Neural progenitor cell (in vitro differentiated cells): ENCODE data around the gene ULK3. TPM values are rescaled to one million over a fixed set of nuclear protein-coding genes. Genes with fewer than 3 reads are reported as not detected.

Experiments used
- DNase-seq: peaks from one replicate; pipeline ENCODE4 v3.0.0-alpha.2; 2016; ENCODE audit warnings: low spot score
- H2AFZ ChIP-seq: fragments of 200-600 bp; sonication (generic); replicated peaks from 2 replicates; pipeline ENCODE4 v1.6.1; 2016; ENCODE audit warnings: antibody characterized with exemption
- H3F3A ChIP-seq: fragments of 200-600 bp; sonication (generic); 2 replicates; pipeline ENCODE4 v1.6.1; 2016; ENCODE audit warnings: antibody characterized with exemption, low read depth
- H3K27ac ChIP-seq: fragments of 200-600 bp; sonication (generic); 2 replicates; pipeline ENCODE4 v1.5.1; 2016; ENCODE audit warnings: mild to moderate bottlenecking
- H3K27me3 ChIP-seq: fragments of 200-600 bp; sonication (generic); 2 replicates; pipeline ENCODE4 v1.6.1; 2016; ENCODE audit warnings: mild to moderate bottlenecking, moderate library complexity
- H3K36me3 ChIP-seq: fragments of 200-600 bp; sonication (generic); 2 replicates; pipeline ENCODE4 v1.5.1; 2016
- H3K4me1 ChIP-seq: fragments of 200-600 bp; sonication (generic); 2 replicates; pipeline ENCODE4 v1.6.1; 2016; ENCODE audit warnings: mixed run types
- H3K4me2 ChIP-seq: fragments of 200-600 bp; sonication (generic); 2 replicates; pipeline ENCODE4 v1.6.1; 2016
- H3K4me3 ChIP-seq: fragments of 200-600 bp; sonication (generic); 2 replicates; pipeline ENCODE4 v1.5.1; 2016
- H3K79me2 ChIP-seq: fragments of 200-600 bp; sonication (generic); 2 replicates; pipeline ENCODE4 v1.6.1; 2016; ENCODE audit warnings: low read depth
- H3K9ac ChIP-seq: fragments of 200-600 bp; sonication (generic); 2 replicates; pipeline ENCODE4 v1.6.1; 2016
- H3K9me3 ChIP-seq: fragments of 200-600 bp; sonication (generic); 2 replicates; pipeline ENCODE4 v1.5.1; 2016; ENCODE audit warnings: low read depth
- H4K20me1 ChIP-seq: fragments of 200-600 bp; sonication (generic); 2 replicates; pipeline ENCODE4 v1.6.1; 2016; ENCODE audit warnings: low read depth
- H3K27ac Mint-ChIP-seq: 3 replicates; pipeline ENCODE4 v1.8.0; 2021; ENCODE audit warnings: mixed read lengths
- H3K27me3 Mint-ChIP-seq: 2 replicates; pipeline ENCODE4 v1.8.0; 2022; ENCODE audit warnings: low read depth, mild to moderate bottlenecking, inconsistent platforms, moderate library complexity, mixed read lengths; ENCODE audit not compliant: insufficient read depth
- H3K36me3 Mint-ChIP-seq: 3 replicates; pipeline ENCODE4 v1.8.0; 2021; ENCODE audit warnings: mixed read lengths
- H3K4me1 Mint-ChIP-seq: 3 replicates; pipeline ENCODE4 v1.8.0; 2021; ENCODE audit warnings: mixed read lengths
- H3K4me3 Mint-ChIP-seq: 3 replicates; pipeline ENCODE4 v1.8.0; 2021; ENCODE audit warnings: mild to moderate bottlenecking, moderate library complexity, mixed read lengths
- H3K9me3 Mint-ChIP-seq: 3 replicates; pipeline ENCODE4 v1.8.0; 2020; ENCODE audit warnings: mixed read lengths
- EZH2 ChIP-seq: fragments of 200-600 bp; sonication (generic); IDR thresholded peaks from 2 replicates; pipeline ENCODE4 v1.6.1; 2017; ENCODE audit warnings: antibody characterized with exemption, mild to moderate bottlenecking, moderate library complexity
- EZH2phosphoT487 ChIP-seq: fragments of 200-600 bp; sonication (generic); IDR thresholded peaks from 2 replicates; pipeline ENCODE4 v1.6.1; 2017; ENCODE audit warnings: antibody characterized with exemption
- total RNA-seq: library from RNA; depleted of rRNA; stranded (reverse); fragments of >200 nt; gene quantifications from 2 replicates; pipeline ENCODE4 v1.2.3, GENCODE V29; 2015; ENCODE audit warnings: low replicate concordance
- TF ChIP-seq, protein P1 (sequence below): fragments of 200-600 bp; sonication (generic); IDR thresholded peaks from 2 replicates; pipeline ENCODE4 v1.5.1; 2017; ENCODE audit warnings: antibody characterized with exemption, mild to moderate bottlenecking

The ULK3 gene
- total RNA-seq, 1 donor from 2014 or later = 22.7 TPM

DNA sequence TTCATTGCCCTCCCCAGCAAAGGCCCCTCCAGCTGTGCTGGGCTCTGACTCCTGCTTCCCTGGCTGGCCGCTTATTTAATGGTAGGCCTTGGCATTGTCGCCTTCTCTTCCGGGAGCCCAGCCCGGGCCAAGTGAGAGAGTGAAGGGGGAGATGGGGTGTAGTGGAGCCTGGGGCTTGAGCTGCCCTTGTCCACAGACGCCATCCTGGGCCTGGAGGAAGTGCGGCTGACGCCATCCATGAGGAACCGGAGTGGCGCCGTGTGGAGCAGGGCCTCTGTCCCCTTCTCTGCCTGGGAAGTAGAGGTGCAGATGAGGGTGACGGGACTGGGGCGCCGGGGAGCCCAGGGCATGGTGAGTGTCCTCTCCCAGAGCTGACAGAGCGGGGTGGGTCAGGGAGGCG lies 27.0 kb downstream of the ULK3 start:
- no peak overlapping the region for H3K27ac ChIP-seq
- no peak for TF ChIP-seq EZH2
- no peak for TF ChIP-seq EZH2phosphoT487
- TF ChIP-seq, protein P1, sequence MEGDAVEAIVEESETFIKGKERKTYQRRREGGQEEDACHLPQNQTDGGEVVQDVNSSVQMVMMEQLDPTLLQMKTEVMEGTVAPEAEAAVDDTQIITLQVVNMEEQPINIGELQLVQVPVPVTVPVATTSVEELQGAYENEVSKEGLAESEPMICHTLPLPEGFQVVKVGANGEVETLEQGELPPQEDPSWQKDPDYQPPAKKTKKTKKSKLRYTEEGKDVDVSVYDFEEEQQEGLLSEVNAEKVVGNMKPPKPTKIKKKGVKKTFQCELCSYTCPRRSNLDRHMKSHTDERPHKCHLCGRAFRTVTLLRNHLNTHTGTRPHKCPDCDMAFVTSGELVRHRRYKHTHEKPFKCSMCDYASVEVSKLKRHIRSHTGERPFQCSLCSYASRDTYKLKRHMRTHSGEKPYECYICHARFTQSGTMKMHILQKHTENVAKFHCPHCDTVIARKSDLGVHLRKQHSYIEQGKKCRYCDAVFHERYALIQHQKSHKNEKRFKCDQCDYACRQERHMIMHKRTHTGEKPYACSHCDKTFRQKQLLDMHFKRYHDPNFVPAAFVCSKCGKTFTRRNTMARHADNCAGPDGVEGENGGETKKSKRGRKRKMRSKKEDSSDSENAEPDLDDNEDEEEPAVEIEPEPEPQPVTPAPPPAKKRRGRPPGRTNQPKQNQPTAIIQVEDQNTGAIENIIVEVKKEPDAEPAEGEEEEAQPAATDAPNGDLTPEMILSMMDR = no peak
- H3K36me3 ChIP-seq = no peaks in the 10 kb centered on the region
- Mint-ChIP-seq H3K9me3 (peaks cover 2% of the 10 kb centered on the region), H3K36me3 (no peaks in the 10 kb centered on the region), H3K27ac (no peak overlapping the region), H3K27me3 (peaks cover 15% of the 10 kb centered on the region), H3K4me1 (peaks cover 16% of the 10 kb centered on the region), H3K4me3 (no peak overlapping the region)
- H3K4me3 ChIP-seq = no peak overlapping the region
- no peak overlapping the region for H3K4me2 ChIP-seq
- no peak overlapping the region for H2AFZ ChIP-seq
- H4K20me1 ChIP-seq = no peaks in the 10 kb centered on the region
- no peak for DNase-seq
- H3F3A ChIP-seq = peaks cover 5% of the 10 kb centered on the region
- H3K79me2 ChIP-seq = no peaks in the 10 kb centered on the region
- H3K9ac ChIP-seq = no peak overlapping the region
- peaks cover 6% of the 10 kb centered on the region for H3K4me1 ChIP-seq
- H3K9me3 ChIP-seq = no peaks in the 10 kb centered on the region
- H3K27me3 ChIP-seq = no peaks in the 10 kb centered on the region

DNA sequence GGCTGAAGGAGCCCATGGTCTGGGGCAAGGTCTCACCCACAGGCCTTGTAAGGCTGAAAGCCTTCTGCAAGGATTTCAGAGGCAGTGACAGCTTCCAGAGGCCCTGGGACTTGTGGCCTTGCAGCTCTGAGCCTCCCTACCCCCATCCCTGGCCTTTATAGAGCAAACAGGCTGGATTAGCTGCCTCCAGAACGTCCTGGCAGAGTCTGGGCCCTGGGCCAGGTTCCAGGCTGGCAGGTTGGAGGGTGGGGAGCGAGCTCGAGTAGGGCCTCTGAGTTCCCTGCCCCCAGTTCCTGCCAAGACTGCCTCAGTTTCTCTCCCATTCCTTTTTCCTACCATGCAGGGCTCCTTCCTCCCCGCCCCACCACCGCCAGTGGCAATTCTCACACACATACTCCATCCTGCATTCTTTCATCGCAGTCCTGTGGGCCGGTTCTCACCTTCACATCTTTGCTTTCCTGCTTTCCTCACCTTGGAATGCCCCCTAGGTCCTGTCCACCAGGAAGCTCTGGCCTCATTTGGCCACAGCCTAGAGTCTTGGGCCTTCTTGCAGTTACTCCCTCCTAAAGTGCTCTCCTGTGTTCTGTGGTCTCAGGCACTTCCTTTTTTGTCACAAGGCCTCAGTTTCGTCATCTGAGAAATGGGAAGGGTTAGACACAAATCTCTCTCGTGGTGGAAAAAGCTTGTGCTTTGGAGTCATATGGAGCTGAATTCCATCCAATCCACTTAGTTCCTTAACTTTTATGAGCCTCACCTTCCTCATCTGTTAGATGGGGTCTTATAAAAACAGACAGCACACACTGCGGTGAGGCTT lies 27.6 kb downstream of the ULK3 start:
- Mint-ChIP-seq H3K4me1 (peaks cover 12% of the 10 kb centered on the region), H3K9me3 (peaks cover 2% of the 10 kb centered on the region), H3K4me3 (no peak overlapping the region), H3K27ac (no peak overlapping the region), H3K27me3 (peaks cover 15% of the 10 kb centered on the region), H3K36me3 (no peaks in the 10 kb centered on the region)
- DNase-seq = no peak
- TF ChIP-seq EZH2 (no peak), EZH2phosphoT487 (no peak)
- TF ChIP-seq, protein P1 = no peak
- Histone ChIP-seq H3K27ac (no peak overlapping the region), H3K9me3 (no peaks in the 10 kb centered on the region), H3F3A (no peaks in the 10 kb centered on the region), H4K20me1 (no peaks in the 10 kb centered on the region), H3K4me2 (no peak overlapping the region), H3K79me2 (no peaks in the 10 kb centered on the region), H3K4me1 (peaks cover under 1% of the 10 kb centered on the region), H3K36me3 (no peaks in the 10 kb centered on the region), H3K4me3 (no peak overlapping the region), H3K9ac (no peak overlapping the region), H2AFZ (no peak overlapping the region), H3K27me3 (no peaks in the 10 kb centered on the region)

- Histone ChIP-seq H3K36me3 (no peaks in the 10 kb centered on the region), H3K4me2 (no peak within 1 kb of the TSS), H3K27me3 (no peaks in the 10 kb centered on the region), H3K79me2 (no peaks in the 10 kb centered on the region), H3K9me3 (no peaks in the 10 kb centered on the region), H3K4me3 (no peak within 1 kb of the TSS), H4K20me1 (no peaks in the 10 kb centered on the region), H3F3A (no peaks in the 10 kb centered on the region), H2AFZ (no peak within 1 kb of the TSS), H3K27ac (no peak within 1 kb of the TSS), H3K4me1 (peaks cover 4% of the 10 kb centered on the region), H3K9ac (no peak within 1 kb of the TSS)
- DNase-seq = no peak
- no peak for TF ChIP-seq EZH2phosphoT487
- TF ChIP-seq, protein P1 = no peak
- TF ChIP-seq EZH2 = no peak
- Mint-ChIP-seq H3K9me3 (peaks cover 2% of the 10 kb centered on the region), H3K36me3 (no peaks in the 10 kb centered on the region), H3K4me3 (no peak within 1 kb of the TSS), H3K27ac (no peak within 1 kb of the TSS), H3K4me1 (peaks cover 15% of the 10 kb centered on the region), H3K27me3 (peaks cover 14% of the 10 kb centered on the region)
Measured at GRCh38 chr15:74812533-74812932, 30.4 kb downstream of the ULK3 start, which contains the start of gene LMAN1L. LMAN1L (plus strand) TSS chr15:74812835; CDS start chr15:74812855, 20 bp downstream.
